ENCODE measurements around the gene CRK.

Gene CRK

DNA sequence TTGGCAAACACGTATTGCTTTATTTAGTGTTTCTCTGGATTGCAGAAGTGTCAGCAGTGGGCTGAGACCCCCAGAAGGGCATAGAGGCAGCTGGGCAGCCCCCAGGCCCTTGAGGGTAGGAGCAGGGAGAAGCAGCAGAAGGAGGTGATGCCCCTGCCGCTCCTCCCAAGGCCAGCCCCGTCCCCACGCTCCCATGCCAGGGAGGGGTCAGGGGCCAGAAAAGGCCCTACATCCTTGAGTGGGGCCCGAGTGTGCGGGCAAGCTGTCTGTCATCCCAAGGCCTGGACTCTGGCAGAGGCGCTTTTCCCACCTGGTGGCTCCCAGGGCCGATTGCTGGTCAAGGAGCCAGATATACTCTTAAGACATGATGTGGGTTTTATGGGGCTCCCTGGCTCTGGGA, 8.2 kb upstream of the CRK start:
- Histone ChIP-seq H3K4me3 (ENCODE audit: low read length, poor library complexity, severe bottlenecking) (no peak overlapping the region), H3K36me3 (ENCODE audit: insufficient read depth, low read length) (no peaks in the 10 kb centered on the region), H3K79me2 (ENCODE audit: insufficient read depth, low read length) (no peaks in the 10 kb centered on the region), H3F3A (ENCODE audit: low read depth) (no peaks in the 10 kb centered on the region), H3K4me2 (ENCODE audit: low read depth, low read length, poor library complexity, severe bottlenecking) (no peak overlapping the region), H3K4me1 (ENCODE audit: insufficient read depth, low read length, poor library complexity, severe bottlenecking) (peaks cover 6% of the 10 kb centered on the region), H2AFZ (ENCODE audit: low read length) (no peak overlapping the region), H3K27me3 (ENCODE audit: insufficient read depth, low read length, poor library complexity, severe bottlenecking) (peaks cover 60% of the 10 kb centered on the region), H4K20me1 (ENCODE audit: insufficient read depth, low read length, poor library complexity, severe bottlenecking) (peaks cover 15% of the 10 kb centered on the region), H3K9me3 (ENCODE audit: insufficient read depth, low read depth, low read length) (no peaks in the 10 kb centered on the region), H3K9ac (ENCODE audit: low read depth, low read length, poor library complexity, severe bottlenecking) (no peak overlapping the region), H3K9me2 (replicated peaks; ENCODE audit: low read depth, low read length) (no peaks in the 10 kb centered on the region)
- TF ChIP-seq EZH2phosphoT487 (IDR thresholded peaks at IDR 0.05; ENCODE audit: borderline replicate concordance) = no peak
- TF ChIP-seq, protein P1, sequence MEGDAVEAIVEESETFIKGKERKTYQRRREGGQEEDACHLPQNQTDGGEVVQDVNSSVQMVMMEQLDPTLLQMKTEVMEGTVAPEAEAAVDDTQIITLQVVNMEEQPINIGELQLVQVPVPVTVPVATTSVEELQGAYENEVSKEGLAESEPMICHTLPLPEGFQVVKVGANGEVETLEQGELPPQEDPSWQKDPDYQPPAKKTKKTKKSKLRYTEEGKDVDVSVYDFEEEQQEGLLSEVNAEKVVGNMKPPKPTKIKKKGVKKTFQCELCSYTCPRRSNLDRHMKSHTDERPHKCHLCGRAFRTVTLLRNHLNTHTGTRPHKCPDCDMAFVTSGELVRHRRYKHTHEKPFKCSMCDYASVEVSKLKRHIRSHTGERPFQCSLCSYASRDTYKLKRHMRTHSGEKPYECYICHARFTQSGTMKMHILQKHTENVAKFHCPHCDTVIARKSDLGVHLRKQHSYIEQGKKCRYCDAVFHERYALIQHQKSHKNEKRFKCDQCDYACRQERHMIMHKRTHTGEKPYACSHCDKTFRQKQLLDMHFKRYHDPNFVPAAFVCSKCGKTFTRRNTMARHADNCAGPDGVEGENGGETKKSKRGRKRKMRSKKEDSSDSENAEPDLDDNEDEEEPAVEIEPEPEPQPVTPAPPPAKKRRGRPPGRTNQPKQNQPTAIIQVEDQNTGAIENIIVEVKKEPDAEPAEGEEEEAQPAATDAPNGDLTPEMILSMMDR (conservative IDR thresholded peaks at IDR 0.05; ENCODE audit: low read length) = no peak

DNA sequence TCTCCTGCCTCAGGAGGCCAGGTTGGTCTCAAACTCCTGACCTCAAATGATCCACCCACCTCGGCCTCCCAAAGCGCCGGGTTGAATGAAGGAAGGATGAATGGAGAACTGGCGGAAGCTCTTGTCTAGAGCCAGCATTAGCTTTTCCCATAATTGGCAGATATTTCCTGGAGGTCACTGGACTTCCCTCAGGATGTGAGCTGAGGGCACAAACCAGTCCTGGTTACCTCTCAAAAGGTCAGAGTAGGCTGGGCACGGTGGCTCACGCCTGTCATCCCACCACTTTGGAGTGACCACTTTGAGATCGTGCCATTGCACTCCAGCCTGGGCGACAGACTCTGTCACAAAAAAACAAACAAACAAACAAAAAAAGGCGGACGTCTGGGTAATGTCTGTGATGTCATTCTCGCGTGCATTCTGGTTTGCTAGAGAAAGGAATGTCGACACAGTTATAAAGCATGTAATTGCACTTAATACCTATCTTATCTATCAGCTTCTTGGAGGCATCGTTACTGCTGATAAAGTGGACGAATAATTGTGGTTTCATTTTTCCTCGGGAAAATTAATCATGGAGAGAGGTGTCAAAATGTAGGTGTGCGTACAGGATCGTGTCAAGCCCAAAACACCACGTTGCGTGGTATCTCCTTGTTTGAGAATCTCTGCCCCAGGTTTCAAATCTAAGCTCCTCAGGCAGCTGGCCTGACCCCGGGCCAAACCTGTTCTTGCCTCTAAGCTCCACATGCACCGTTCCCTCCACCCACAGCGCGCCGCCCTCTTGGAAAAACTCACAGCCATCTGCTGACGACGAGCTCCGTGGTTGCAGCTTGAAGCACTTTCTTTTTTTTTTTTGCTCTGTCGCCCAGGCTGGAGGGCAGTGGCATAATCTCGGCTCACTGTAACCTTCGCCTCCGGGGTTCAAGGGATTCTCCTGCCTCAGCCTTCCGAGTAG, 6.4 kb upstream of the CRK start:
- Histone ChIP-seq H3K79me2 (ENCODE audit: insufficient read depth, low read length) (no peaks in the 10 kb centered on the region), H4K20me1 (ENCODE audit: insufficient read depth, low read length, poor library complexity, severe bottlenecking) (peaks cover 15% of the 10 kb centered on the region), H3K4me3 (ENCODE audit: low read length, poor library complexity, severe bottlenecking) (no peak overlapping the region), H3F3A (ENCODE audit: low read depth) (no peaks in the 10 kb centered on the region), H3K36me3 (ENCODE audit: insufficient read depth, low read length) (no peaks in the 10 kb centered on the region), H3K9me3 (ENCODE audit: insufficient read depth, low read depth, low read length) (no peaks in the 10 kb centered on the region), H3K9ac (ENCODE audit: low read depth, low read length, poor library complexity, severe bottlenecking) (no peak overlapping the region), H2AFZ (ENCODE audit: low read length) (no peak overlapping the region), H3K27me3 (ENCODE audit: insufficient read depth, low read length, poor library complexity, severe bottlenecking) (peaks cover 60% of the 10 kb centered on the region), H3K4me1 (ENCODE audit: insufficient read depth, low read length, poor library complexity, severe bottlenecking) (peaks cover 6% of the 10 kb centered on the region), H3K4me2 (ENCODE audit: low read depth, low read length, poor library complexity, severe bottlenecking) (no peak overlapping the region), H3K9me2 (replicated peaks; ENCODE audit: low read depth, low read length) (no peaks in the 10 kb centered on the region)
- no peak for TF ChIP-seq EZH2phosphoT487 (IDR thresholded peaks at IDR 0.05; ENCODE audit: borderline replicate concordance)
- TF ChIP-seq, protein P1 (conservative IDR thresholded peaks at IDR 0.05; ENCODE audit: low read length) = no peak

DNA sequence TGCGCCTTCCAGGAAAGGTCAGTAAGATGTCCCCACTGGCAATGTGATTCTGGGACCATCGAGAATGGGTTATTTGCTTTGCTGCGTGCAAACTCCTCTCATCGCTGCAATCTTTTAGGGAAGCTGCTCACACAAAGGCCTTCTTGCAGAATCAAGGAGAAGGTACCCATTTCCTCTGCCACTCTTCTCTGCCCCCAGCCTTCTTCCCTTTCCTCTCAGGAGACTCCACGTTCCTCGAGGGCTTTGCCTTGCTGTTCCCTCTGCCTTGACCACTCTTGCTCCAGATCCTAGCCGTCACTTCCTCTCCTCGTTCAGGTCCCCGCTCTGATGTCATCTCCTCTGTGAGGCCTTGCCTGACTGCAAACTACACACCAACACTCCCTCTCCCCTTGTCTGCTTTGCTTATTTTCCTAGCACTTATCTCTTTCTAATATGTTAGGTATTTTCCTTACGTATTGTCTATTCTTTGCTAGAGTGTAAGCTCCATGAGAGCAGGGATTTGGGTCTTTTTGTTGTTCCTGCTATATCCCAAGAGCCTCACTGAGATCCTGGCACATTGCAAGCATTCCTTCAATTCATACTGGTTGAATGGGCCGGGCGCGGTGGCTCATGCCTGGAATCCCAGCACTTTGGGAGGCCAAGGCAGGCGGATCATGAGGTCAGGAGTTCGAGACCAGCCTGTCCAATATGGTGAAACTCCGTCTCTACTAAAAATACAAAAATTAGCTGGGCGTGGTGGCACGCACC, 5.3 kb upstream of the CRK start:
- Histone ChIP-seq H3K27me3 (ENCODE audit: insufficient read depth, low read length, poor library complexity, severe bottlenecking) (peaks cover 59% of the 10 kb centered on the region), H3K9ac (ENCODE audit: low read depth, low read length, poor library complexity, severe bottlenecking) (no peak overlapping the region), H3K4me1 (ENCODE audit: insufficient read depth, low read length, poor library complexity, severe bottlenecking) (peaks cover 6% of the 10 kb centered on the region), H2AFZ (ENCODE audit: low read length) (no peak overlapping the region), H3K4me2 (ENCODE audit: low read depth, low read length, poor library complexity, severe bottlenecking) (no peak overlapping the region), H3K9me3 (ENCODE audit: insufficient read depth, low read depth, low read length) (no peaks in the 10 kb centered on the region), H3K9me2 (replicated peaks; ENCODE audit: low read depth, low read length) (no peaks in the 10 kb centered on the region), H3K4me3 (ENCODE audit: low read length, poor library complexity, severe bottlenecking) (no peak overlapping the region), H4K20me1 (ENCODE audit: insufficient read depth, low read length, poor library complexity, severe bottlenecking) (peaks cover 15% of the 10 kb centered on the region), H3K36me3 (ENCODE audit: insufficient read depth, low read length) (no peaks in the 10 kb centered on the region), H3F3A (ENCODE audit: low read depth) (no peaks in the 10 kb centered on the region), H3K79me2 (ENCODE audit: insufficient read depth, low read length) (no peaks in the 10 kb centered on the region)
- no peak for TF ChIP-seq EZH2phosphoT487 (IDR thresholded peaks at IDR 0.05; ENCODE audit: borderline replicate concordance)
- TF ChIP-seq, protein P1 (conservative IDR thresholded peaks at IDR 0.05; ENCODE audit: low read length) = no peak

Data from Loucy (cell line).